Stimulated activated CD4-positive, alpha-beta T cell treated with anti-CD3 and anti-CD28 coated beads, Interleukin-12 subunit alpha, Interleukin-12 subunit beta, amount 100 ng/mL, for 24 hours (primary cell): ENCODE data around the gene BEAN1.

Experiments used
- DNase-seq, 2 experiments: peaks; one replicate each; pipeline ENCODE4 v3.0.0-alpha.2; 2020; ENCODE audit warnings: low read depth in 2 of 2

BEAN1 gene

GRCh38 chr16:66521951-66522771 lies 95.1 kb downstream of the BEAN1 start:
- peak; percentile 80 to 95 for DNase-seq

- DNase-seq = no peak
Observed at GRCh38 chr16:66522816-66523590, 95.9 kb downstream of the BEAN1 start.

GRCh38 chr16:66523861-66524354 lies 96.8 kb downstream of the BEAN1 start:
- DNase-seq = no peak

- DNase-seq = no peak
Observed at GRCh38 chr16:66524601-66525164, 97.6 kb downstream of the BEAN1 start.

- DNase-seq = no peak
Observed at GRCh38 chr16:66525396-66526180, 98.5 kb downstream of the BEAN1 start.

GRCh38 chr16:66528294-66528693 lies 101.2 kb downstream of the BEAN1 start:
- no peak for DNase-seq

GRCh38 chr16:66529475-66529874 lies 102.4 kb downstream of the BEAN1 start:
- no peak for DNase-seq
